ENCODE results near the gene SYT12.
A peak's percentile ranks its signal among the peaks of the same experiment; 100 is the strongest.

SYT12 gene

DNA sequence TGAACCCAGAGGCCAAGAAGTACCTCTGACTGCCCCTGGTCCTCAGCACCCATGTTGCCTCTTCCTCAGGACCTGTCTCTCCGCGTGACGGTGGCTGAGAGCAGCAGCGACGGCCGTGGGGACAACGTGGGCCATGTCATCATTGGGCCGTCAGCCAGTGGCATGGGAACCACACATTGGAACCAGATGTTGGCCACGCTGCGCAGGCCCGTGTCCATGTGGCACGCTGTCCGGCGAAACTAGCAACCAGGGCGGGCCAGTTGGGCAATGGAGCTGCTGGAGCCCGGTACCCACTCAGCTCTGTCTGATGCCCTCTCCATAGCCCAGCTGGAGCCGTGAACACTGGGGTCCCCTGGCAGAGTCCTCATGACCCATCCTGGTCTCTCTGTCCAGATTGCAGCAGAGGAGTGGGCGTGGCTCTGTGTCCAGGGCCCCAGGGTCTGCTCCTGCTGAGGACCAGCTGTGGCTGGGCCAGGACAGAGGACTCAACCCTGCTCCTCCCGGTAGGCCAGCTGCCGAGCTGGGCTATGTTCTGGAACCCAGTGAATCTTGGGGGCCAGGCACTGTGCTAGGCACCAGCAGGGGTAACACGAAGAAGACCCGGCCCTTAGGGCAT lies 25.7 kb downstream of the SYT12 start:
- Histone ChIP-seq H4K20me1 (ENCODE audit: insufficient read depth, low read length, poor library complexity, severe bottlenecking) (no peaks in the 10 kb centered on the region), H3K9me3 (ENCODE audit: insufficient read depth, low read depth, low read length) (no peaks in the 10 kb centered on the region), H3K27me3 (ENCODE audit: insufficient read depth, low read length, poor library complexity, severe bottlenecking) (no peaks in the 10 kb centered on the region), H3K36me3 (ENCODE audit: insufficient read depth, low read length) (no peaks in the 10 kb centered on the region), H3K9me2 (replicated peaks; ENCODE audit: low read depth, low read length) (no peaks in the 10 kb centered on the region), H3K9ac (ENCODE audit: low read depth, low read length, poor library complexity, severe bottlenecking) (no peak overlapping the region), H2AFZ (ENCODE audit: low read length) (no peak overlapping the region), H3F3A (ENCODE audit: low read depth) (no peaks in the 10 kb centered on the region), H3K4me3 (ENCODE audit: low read length, poor library complexity, severe bottlenecking) (no peak overlapping the region), H3K4me2 (ENCODE audit: low read depth, low read length, poor library complexity, severe bottlenecking) (no peak overlapping the region), H3K79me2 (ENCODE audit: insufficient read depth, low read length) (no peaks in the 10 kb centered on the region), H3K4me1 (ENCODE audit: insufficient read depth, low read length, poor library complexity, severe bottlenecking) (no peaks in the 10 kb centered on the region)
- TF ChIP-seq EZH2phosphoT487 (IDR thresholded peaks at IDR 0.05; ENCODE audit: borderline replicate concordance): no peak
- TF ChIP-seq, protein P1, sequence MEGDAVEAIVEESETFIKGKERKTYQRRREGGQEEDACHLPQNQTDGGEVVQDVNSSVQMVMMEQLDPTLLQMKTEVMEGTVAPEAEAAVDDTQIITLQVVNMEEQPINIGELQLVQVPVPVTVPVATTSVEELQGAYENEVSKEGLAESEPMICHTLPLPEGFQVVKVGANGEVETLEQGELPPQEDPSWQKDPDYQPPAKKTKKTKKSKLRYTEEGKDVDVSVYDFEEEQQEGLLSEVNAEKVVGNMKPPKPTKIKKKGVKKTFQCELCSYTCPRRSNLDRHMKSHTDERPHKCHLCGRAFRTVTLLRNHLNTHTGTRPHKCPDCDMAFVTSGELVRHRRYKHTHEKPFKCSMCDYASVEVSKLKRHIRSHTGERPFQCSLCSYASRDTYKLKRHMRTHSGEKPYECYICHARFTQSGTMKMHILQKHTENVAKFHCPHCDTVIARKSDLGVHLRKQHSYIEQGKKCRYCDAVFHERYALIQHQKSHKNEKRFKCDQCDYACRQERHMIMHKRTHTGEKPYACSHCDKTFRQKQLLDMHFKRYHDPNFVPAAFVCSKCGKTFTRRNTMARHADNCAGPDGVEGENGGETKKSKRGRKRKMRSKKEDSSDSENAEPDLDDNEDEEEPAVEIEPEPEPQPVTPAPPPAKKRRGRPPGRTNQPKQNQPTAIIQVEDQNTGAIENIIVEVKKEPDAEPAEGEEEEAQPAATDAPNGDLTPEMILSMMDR (conservative IDR thresholded peaks at IDR 0.05; ENCODE audit: low read length): no peak

DNA sequence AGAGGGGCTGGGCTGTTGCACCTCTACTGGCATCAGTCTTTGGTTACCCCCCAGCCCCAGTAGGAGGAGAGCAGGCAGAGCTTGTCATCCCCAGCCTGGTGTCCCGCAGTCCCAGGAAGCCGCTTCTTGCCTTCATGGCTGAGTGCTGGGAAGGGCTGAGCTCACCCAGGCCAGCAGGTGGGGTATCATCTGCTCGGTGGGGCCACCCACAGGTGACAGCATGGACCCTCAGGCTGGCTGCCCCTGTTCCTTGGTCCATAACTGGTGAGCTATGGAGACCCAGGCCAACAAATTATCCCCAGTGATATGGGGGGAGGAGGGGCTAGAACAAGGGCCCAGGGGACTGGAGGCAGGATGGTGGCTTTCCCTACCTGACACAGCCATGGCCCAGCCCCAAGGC lies 27.2 kb downstream of the SYT12 start:
- Histone ChIP-seq H3K4me3 (ENCODE audit: low read length, poor library complexity, severe bottlenecking) (no peak overlapping the region), H2AFZ (ENCODE audit: low read length) (no peak overlapping the region), H3K4me1 (ENCODE audit: insufficient read depth, low read length, poor library complexity, severe bottlenecking) (no peaks in the 10 kb centered on the region), H3K9ac (ENCODE audit: low read depth, low read length, poor library complexity, severe bottlenecking) (no peak overlapping the region), H3K9me3 (ENCODE audit: insufficient read depth, low read depth, low read length) (no peaks in the 10 kb centered on the region), H4K20me1 (ENCODE audit: insufficient read depth, low read length, poor library complexity, severe bottlenecking) (no peaks in the 10 kb centered on the region), H3K27me3 (ENCODE audit: insufficient read depth, low read length, poor library complexity, severe bottlenecking) (no peaks in the 10 kb centered on the region), H3K4me2 (ENCODE audit: low read depth, low read length, poor library complexity, severe bottlenecking) (no peak overlapping the region), H3K9me2 (replicated peaks; ENCODE audit: low read depth, low read length) (no peaks in the 10 kb centered on the region), H3F3A (ENCODE audit: low read depth) (no peaks in the 10 kb centered on the region), H3K36me3 (ENCODE audit: insufficient read depth, low read length) (no peaks in the 10 kb centered on the region), H3K79me2 (ENCODE audit: insufficient read depth, low read length) (no peaks in the 10 kb centered on the region)
- no peak for TF ChIP-seq EZH2phosphoT487 (IDR thresholded peaks at IDR 0.05; ENCODE audit: borderline replicate concordance)
- TF ChIP-seq, protein P1 (conservative IDR thresholded peaks at IDR 0.05; ENCODE audit: low read length): peak; percentile 52

DNA sequence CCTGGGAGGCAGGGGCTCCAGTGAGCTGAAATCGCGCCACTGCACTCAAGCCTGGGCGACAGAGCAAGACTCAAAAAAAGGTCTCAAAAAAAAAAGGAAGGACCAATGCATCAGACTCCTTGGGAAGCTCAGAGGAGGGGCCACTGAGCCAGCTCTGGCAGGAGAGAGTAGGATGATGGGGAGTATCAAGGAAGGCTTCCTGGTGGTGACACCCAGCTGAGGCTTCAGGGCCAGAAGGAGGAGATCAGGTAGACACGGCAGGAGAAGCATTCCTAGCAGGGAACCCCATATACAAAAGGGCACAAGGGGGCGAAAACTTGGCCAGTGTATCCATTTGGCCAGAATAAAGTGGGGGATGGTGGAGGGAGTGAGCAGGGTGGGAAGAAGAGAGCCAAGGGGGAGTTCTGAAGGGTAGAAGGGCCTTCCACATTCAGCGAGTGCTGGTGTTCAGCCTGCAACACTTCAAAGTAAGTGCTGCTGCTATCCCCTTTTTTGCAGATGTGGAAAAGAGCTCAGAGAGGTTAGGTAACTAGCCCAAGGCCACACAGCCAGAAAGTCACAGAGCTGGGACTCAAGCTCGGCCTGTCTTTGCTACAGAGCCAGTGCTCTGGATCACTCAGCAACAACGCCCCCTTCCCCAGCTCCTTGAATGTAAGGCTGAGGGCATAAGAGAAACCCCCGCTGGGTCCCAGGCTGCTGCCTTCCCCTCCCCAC lies 28.4 kb downstream of the SYT12 start:
- Histone ChIP-seq H3K27me3 (ENCODE audit: insufficient read depth, low read length, poor library complexity, severe bottlenecking) (no peaks in the 10 kb centered on the region), H3K4me2 (ENCODE audit: low read depth, low read length, poor library complexity, severe bottlenecking) (no peak overlapping the region), H3K79me2 (ENCODE audit: insufficient read depth, low read length) (no peaks in the 10 kb centered on the region), H3K9ac (ENCODE audit: low read depth, low read length, poor library complexity, severe bottlenecking) (no peak overlapping the region), H3K4me1 (ENCODE audit: insufficient read depth, low read length, poor library complexity, severe bottlenecking) (no peaks in the 10 kb centered on the region), H3K9me2 (replicated peaks; ENCODE audit: low read depth, low read length) (no peaks in the 10 kb centered on the region), H3K36me3 (ENCODE audit: insufficient read depth, low read length) (no peaks in the 10 kb centered on the region), H4K20me1 (ENCODE audit: insufficient read depth, low read length, poor library complexity, severe bottlenecking) (no peaks in the 10 kb centered on the region), H2AFZ (ENCODE audit: low read length) (no peak overlapping the region), H3F3A (ENCODE audit: low read depth) (no peaks in the 10 kb centered on the region), H3K9me3 (ENCODE audit: insufficient read depth, low read depth, low read length) (no peaks in the 10 kb centered on the region), H3K4me3 (ENCODE audit: low read length, poor library complexity, severe bottlenecking) (no peak overlapping the region)
- no peak for TF ChIP-seq EZH2phosphoT487 (IDR thresholded peaks at IDR 0.05; ENCODE audit: borderline replicate concordance)
- TF ChIP-seq, protein P1 (conservative IDR thresholded peaks at IDR 0.05; ENCODE audit: low read length): no peak

All from Loucy (cell line).